Activated naive CD4-positive, alpha-beta T cell treated with anti-CD3 and anti-CD28 coated beads, Interleukin-2, amount 50 U/mL, for 72 hours (primary cell): ENCODE results near the gene CLSTN1. TPM values are rescaled to one million over a fixed set of nuclear protein-coding genes. Genes with fewer than 3 reads are reported as not detected.
"Not testable (repeated sequence)": the region's sequence is repeated elsewhere in the genome, so short reads cannot be mapped to it uniquely, and the experiment has no call there.

Experiments
- ATAC-seq, 2 donors: fragments of 150-1000 bp; cut with Tn5 transposase; 2 replicates each; pipeline ENCODE4 v1.10.0; 2021; ENCODE audit warnings: mild to moderate bottlenecking in 2 of 2, moderate library complexity in 2 of 2
- DNase-seq, 2 donors: peaks; one replicate each; pipeline ENCODE4 v3.0.0; 2021 to 2022; ENCODE audit warnings: low spot score in 2 of 2
- H3K27ac Mint-ChIP-seq, 2 donors: one replicate each; pipeline ENCODE4 v1.8.0; 2022; ENCODE audit warnings: mild to moderate bottlenecking in 2 of 2, mixed read lengths in 2 of 2
- H3K36me3 Mint-ChIP-seq, 2 donors: one replicate each; pipeline ENCODE4 v1.8.0; 2022; ENCODE audit warnings: mixed read lengths in 2 of 2
- H3K9me3 Mint-ChIP-seq, 2 donors: one replicate each; pipeline ENCODE4 v1.8.0; 2022; ENCODE audit warnings: mixed read lengths in 2 of 2
- total RNA-seq, 2 donors: library from RNA; stranded (reverse); gene quantifications; one replicate each; pipeline ENCODE4 v1.2.3, GENCODE V29; 2022

Gene CLSTN1
- total RNA-seq, 2 donors from 2014 or later: 15.6 to 43.3 TPM

DNA sequence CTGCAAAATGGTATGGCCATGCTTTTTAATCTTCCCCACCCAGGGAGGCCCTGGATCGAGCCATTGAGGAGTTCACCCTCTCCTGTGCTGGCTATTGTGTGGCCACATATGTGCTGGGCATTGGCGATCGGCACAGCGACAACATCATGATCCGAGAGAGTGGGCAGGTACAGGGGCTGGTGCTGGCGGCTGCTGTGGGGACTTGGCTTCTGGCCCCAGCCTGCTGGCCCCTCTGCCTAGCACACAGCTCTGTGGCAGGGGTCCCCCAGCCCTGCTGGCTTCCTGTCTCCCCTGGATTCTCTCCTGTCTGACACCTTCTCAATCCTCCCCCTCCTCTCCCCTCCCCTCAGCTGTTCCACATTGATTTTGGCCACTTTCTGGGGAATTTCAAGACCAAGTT is 99.8 kb downstream of the CLSTN1 start:
- ATAC-seq (no peak), DNase-seq (no peak)
- Mint-ChIP-seq H3K36me3 (peaks cover 32 to 67% of the 10 kb centered on the region in 2 donors), H3K9me3 (peaks cover 0 to 4% of the 10 kb centered on the region in 2 donors), H3K27ac (peak overlapping the region in 1 of 2 donors; percentile 55)

DNA sequence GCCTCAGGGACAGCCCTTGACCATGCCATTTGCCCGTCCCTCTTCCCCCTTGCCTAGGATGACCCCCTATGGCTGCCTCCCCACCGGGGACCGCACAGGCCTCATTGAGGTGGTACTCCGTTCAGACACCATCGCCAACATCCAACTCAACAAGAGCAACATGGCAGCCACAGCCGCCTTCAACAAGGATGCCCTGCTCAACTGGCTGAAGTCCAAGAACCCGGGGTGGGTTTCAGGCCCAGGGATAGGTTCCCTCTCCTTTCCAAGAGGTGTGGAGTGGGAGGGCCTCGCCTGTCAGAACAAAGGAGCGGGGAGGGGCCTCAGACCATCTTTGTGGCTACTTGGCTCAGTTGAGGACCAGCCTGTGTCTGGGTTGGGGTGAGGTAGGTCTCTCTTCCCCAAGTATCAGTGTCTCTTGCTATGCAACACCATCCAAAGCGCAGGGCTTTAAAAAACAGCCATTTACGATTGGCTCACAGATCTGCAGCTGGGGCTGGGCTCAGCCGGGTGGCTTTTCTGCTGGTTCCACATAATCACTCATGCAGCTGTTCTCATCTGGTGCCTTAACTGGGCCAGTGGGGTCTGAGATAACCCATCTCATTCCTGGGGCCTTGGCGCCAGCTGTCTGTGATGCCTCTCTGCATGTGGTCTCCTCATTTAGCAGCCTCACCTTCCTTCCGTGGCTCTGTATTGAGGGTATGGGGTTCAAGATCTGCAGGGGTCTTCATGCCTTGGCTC is 100.5 kb downstream of the CLSTN1 start:
- Mint-ChIP-seq H3K9me3 (peaks cover 0 to 4% of the 10 kb centered on the region in 2 donors), H3K27ac (peak overlapping the region in 1 of 2 donors; percentile 55), H3K36me3 (peaks cover 32 to 66% of the 10 kb centered on the region in 2 donors)
- no peak for ATAC-seq
- DNase-seq: no peak

DNA sequence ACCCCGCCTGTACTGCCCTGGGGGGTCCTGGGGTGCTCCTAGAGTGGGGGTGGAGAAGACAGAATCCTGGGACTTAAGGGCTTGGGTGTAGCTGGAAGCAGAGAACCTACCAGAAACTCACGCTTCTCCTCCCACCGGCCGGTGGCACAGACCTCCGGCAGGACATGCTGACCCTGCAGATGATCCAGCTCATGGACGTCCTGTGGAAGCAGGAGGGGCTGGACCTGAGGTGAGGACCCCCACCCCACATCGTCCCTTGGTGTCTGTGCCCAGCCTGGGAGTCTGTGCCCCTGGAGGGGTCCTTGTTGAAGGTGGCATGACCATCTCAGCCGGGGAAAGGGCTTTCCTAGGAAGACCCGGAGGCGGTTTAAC is 101.4 kb downstream of the CLSTN1 start:
- no peak for ATAC-seq
- Mint-ChIP-seq H3K36me3 (peaks cover 36 to 66% of the 10 kb centered on the region in 2 donors), H3K27ac (no peak overlapping the region), H3K9me3 (peaks cover 0 to 4% of the 10 kb centered on the region in 2 donors)
- DNase-seq: no peak

DNA sequence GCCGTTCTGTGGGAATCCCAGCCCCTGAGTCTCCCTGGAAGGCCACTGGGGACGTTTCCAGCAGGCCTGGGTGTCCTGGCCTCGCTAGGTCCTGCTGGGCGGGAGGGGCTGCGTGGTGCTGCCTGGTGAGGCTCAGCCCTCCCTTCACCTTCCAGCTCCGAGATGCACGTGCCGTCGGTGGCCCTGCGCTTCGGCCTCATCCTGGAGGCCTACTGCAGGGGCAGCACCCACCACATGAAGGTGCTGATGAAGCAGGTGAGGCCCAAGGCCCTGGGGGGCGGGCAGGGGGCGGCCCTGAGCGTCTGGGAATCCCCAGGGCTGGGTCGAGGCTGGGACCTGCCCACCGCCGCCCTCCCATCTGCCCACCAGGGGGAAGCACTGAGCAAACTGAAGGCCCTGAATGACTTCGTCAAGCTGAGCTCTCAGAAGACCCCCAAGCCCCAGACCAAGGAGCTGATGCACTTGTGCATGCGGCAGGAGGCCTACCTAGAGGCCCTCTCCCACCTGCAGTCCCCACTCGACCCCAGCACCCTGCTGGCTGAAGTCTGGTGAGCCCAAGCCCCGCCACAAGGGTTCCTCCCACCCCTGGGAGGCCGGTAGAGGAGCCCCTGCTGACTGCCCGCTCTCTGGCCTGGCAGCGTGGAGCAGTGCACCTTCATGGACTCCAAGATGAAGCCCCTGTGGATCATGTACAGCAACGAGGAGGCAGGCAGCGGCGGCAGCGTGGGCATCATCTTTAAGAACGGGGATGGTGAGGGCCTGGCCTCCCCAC is 102.0 kb downstream of the CLSTN1 start:
- ATAC-seq: peak; percentile 19 to 20
- Mint-ChIP-seq H3K27ac (no peak overlapping the region), H3K9me3 (peaks cover 0 to 4% of the 10 kb centered on the region in 2 donors), H3K36me3 (peaks cover 31 to 67% of the 10 kb centered on the region in 2 donors)
- DNase-seq: peak in 1 of 2 donors; percentile 77

DNA sequence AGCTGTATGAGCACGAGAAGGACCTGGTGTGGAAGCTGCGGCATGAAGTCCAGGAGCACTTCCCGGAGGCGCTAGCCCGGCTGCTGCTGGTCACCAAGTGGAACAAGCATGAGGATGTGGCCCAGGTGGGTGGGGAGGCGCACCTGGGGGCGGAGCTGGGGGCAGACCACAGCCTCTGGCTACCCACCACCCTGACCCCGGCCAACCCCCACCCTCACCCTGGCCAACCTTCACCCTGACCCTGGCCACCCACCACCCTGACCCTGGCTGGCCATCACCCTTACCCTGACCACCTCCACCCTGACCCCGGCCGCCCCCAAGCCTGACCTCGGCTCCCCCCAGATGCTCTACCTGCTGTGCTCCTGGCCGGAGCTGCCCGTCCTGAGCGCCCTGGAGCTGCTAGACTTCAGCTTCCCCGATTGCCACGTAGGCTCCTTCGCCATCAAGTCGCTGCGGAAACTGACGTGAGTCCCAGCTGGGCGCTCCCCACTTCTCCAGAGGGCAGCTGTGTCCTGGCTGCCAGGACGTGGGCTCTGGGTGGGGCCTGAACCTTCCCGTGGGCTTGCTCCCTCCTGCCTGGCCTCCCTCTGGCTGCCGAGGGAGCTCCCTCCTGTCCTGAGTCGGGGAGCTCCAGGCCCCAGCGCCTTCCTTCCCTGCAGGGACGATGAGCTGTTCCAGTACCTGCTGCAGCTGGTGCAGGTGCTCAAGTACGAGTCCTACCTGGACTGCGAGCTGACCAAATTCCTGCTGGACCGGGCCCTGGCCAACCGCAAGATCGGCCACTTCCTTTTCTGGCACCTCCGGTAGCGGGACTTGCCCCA is 102.8 kb downstream of the CLSTN1 start:
- Mint-ChIP-seq H3K36me3 (peaks cover 28 to 67% of the 10 kb centered on the region in 2 donors), H3K9me3 (peaks cover 0 to 4% of the 10 kb centered on the region in 2 donors), H3K27ac (peak overlapping the region in 1 of 2 donors; percentile 36)
- no peak for ATAC-seq
- DNase-seq: no peak

DNA sequence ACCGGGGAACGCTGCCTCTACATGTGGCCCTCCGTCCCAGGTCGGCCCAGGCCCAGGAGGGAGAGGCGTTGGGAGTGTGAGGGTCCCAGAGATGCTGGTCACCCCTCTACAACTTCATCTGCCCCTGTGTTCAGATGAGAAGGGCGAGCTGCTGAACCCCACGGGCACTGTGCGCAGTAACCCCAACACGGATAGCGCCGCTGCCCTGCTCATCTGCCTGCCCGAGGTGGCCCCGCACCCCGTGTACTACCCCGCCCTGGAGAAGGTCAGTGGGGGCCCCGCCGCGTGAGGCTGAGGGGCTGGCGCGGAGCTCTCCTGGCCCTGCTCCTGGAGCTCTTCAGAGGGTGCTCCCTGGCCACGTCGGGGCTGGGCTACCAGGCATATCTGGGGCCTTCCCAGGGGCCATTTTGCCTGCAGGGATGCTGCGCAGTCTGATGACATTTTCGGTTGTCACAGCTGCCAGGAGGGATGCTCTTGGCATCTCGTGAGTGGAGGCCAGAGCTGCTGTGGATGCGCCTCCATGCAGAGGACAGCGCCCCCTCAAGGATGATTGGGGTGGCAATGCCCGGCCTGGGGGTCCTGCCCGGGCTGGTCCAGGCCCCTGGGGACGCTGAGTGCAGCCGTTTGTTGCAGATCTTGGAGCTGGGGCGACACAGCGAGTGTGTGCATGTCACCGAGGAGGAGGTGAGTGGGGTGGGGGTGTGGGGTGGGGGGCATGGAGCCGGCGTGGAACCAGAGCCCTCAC is 103.6 kb downstream of the CLSTN1 start:
- H3K27ac Mint-ChIP-seq: peak overlapping the region in 1 of 2 donors; percentile 50
- peaks cover 28 to 72% of the 10 kb centered on the region in 2 donors for H3K36me3 Mint-ChIP-seq
- ATAC-seq: no peak
- peaks cover 0 to 4% of the 10 kb centered on the region in 2 donors for H3K9me3 Mint-ChIP-seq
- DNase-seq: no peak

DNA sequence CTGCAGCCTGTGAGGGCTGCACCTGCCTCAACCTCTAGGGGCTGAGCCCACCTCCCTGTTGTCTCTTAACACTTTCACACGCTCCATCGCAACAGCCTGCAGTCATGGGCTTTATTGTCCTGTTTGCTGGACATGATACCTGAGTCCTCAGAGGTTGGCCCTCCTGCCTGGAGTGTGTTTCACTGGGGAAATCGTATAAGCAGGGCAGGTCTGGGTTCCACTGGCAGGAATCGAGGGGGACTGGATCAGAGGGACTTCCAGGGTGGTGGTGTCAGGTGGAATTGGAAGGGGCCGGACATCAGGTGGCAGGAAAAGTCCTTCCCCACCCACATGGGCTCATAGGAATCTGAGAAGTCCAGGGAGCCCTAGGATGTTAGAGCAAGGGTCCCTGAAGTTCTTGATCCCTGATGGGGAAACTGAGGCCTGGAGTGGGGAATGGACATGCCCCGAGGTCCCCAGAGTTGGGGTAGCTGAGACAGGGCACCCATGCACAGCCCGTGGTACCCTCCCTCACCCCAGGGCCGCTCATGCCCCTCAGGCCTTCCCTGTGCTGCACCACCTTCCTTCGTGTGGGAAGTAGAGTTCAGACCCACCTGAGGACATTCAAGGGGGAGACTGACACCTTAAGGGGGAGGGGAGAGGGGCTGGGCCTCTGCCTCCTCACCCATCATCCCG is 105.6 kb downstream of the CLSTN1 start:
- DNase-seq (no peak), ATAC-seq (no peak)
- Mint-ChIP-seq H3K27ac (peak overlapping the region; percentile 87 to 91), H3K9me3 (no peaks in the 10 kb centered on the region), H3K36me3 (peaks cover 14 to 53% of the 10 kb centered on the region in 2 donors)

DNA sequence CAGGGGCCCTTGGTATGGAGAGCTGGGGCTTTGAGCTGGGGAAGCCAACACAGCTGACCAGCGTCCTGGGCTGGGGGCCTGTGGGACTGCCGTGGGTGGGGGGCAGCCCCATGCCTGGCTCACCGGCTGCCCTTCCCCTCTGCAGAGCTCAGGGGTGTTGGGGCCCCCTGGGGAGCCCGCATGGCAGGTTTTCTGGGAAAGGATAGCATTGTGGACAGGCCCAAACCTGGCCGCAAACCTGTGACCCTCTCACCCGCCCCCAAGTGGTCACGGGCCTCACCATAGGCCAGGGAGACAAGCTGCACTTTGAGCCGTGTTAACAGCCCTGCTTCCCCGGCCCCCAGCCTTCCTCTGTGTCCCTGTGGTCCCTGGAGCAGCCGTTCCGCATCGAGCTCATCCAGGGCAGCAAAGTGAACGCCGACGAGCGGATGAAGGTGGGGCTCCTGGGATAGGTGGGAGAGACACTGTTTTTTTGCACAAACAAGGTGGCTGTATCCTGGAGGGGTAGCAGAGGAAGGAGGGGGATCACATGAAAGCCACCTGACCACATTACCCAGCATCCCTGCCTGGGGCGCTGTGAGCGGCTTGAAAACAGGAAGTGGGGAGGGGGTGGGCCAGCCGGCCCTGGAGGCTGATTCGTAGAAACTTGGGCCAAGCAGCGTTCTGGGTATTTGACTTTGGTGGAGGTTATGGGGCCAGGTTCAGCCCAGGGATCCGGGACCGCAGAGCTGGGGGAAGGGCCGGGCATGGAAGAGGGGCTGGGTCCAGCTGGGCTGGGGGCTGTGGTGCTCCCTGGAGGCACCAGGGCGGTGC is 106.4 kb downstream of the CLSTN1 start:
- no peaks in the 10 kb centered on the region for H3K9me3 Mint-ChIP-seq
- ATAC-seq: peak; percentile 69 to 78
- H3K36me3 Mint-ChIP-seq: peaks cover 7 to 45% of the 10 kb centered on the region in 2 donors
- DNase-seq: peak; percentile 71 to 82
- H3K27ac Mint-ChIP-seq: peak overlapping the region; percentile 91 to 95

DNA sequence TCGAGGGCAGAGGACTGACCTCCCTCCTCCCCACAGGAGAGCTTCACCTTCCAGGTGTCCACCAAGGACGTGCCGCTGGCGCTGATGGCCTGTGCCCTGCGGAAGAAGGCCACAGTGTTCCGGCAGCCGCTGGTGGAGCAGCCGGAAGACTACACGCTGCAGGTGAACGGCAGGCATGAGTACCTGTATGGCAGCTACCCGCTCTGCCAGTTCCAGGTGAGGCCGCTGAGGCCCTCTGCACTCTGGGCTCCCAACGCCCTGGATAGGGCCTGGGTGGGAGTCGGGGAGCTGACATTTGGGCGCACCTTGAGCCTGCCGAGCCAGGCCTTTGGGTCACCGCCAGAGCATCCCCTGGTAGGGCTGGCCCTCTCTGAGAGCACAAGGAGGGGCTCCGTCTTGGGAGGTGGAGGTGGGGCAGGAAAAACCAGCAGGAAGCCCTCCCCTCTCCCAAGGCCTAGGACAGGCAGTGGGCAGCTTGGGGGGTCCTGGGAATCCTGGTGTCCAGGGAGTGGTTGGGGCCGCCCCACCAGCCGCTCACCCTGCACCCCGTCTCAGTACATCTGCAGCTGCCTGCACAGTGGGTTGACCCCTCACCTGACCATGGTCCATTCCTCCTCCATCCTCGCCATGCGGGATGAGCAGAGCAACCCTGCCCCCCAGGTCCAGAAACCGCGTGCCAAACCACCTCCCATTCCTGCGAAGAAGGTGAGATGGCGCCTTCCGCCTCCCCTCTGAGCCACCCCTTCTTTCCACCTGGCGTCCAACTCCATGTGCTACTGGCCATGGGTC is 107.2 kb downstream of the CLSTN1 start:
- H3K36me3 Mint-ChIP-seq: peaks cover 7 to 40% of the 10 kb centered on the region in 2 donors
- peak overlapping the region; percentile 91 to 95 for H3K27ac Mint-ChIP-seq
- H3K9me3 Mint-ChIP-seq: no peaks in the 10 kb centered on the region
- DNase-seq: no peak
- no peak for ATAC-seq

DNA sequence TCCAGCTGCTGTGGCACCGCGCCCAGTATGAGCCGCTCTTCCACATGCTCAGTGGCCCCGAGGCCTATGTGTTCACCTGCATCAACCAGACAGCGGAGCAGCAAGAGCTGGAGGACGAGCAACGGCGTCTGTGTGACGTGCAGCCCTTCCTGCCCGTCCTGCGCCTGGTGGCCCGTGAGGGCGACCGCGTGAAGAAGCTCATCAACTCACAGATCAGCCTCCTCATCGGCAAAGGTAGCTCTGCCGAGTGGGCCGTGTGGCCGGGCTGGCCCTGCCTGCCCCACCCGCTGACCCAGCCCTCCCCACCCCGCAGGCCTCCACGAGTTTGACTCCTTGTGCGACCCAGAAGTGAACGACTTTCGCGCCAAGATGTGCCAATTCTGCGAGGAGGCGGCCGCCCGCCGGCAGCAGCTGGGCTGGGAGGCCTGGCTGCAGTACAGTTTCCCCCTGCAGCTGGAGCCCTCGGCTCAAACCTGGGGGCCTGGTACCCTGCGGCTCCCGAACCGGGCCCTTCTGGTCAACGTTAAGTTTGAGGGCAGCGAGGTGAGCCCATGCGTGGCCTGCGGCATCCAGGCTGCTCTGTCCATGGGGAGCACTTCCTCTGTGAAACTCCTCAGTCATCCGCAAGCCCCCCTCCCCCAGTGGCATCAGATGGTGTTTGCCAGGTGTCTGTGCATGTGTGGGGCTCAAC is 108.1 kb downstream of the CLSTN1 start:
- Mint-ChIP-seq H3K9me3 (no peaks in the 10 kb centered on the region), H3K27ac (peak overlapping the region; percentile 65 to 91), H3K36me3 (peaks cover 7 to 44% of the 10 kb centered on the region in 2 donors)
- peak in 1 of 2 donors; percentile 46 for DNase-seq
- peak in 1 of 2 donors; percentile 33 for ATAC-seq

DNA sequence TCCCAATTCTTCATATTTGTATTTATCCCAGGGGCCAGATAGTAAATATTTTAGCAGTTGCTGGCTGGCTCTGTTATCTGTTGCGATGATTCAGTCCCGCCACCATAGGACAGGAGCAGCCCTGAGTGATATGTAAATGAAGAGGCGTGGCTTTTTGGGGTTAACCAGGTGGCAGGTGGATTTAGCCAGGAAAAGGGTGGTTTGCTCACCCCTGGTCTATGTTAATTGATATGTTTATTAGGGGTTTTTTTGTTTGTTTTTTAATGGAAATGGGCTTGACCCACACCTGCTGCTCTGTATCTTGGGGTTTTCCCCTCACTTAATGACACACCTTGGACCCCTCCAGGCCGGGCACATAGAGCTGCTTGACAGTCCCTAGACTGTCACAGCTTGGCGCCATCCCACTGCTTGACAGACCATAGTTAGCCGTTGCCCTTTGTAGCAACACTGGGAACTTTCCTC is 109.5 kb downstream of the CLSTN1 start:
- H3K9me3 Mint-ChIP-seq: no peaks in the 10 kb centered on the region
- ATAC-seq (peak in 1 of 2 donors; percentile 57), DNase-seq (no peak)
- H3K27ac Mint-ChIP-seq: peak overlapping the region; percentile 53 to 87
- peaks cover 16 to 49% of the 10 kb centered on the region in 2 donors for H3K36me3 Mint-ChIP-seq

DNA sequence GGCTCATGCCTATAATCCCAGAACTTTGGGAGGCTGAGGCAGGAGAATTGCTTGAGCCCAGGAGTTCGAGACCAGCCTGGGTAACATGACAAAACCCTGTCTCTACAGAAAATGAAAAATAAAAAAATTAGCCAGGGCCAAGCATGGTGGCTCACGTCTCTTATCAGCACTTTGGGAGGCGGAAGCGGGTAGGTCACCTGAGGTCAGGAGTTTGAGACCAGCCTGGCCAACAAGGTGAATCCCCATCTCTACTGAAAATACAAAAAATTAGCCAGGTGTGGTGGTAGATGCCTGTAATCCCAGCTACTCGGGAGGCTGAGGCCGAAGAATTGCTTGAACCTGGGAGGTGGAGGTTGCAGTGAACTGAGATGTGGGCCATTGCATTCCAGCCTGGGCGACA is 111.0 kb downstream of the CLSTN1 start:
- not testable (repeated sequence) for DNase-seq, ATAC-seq, H3K9me3 Mint-ChIP-seq
- Mint-ChIP-seq H3K27ac (peak overlapping the region in 1 of 2 donors; percentile 49), H3K36me3 (peaks cover 13 to 42% of the 10 kb centered on the region in 2 donors)

DNA sequence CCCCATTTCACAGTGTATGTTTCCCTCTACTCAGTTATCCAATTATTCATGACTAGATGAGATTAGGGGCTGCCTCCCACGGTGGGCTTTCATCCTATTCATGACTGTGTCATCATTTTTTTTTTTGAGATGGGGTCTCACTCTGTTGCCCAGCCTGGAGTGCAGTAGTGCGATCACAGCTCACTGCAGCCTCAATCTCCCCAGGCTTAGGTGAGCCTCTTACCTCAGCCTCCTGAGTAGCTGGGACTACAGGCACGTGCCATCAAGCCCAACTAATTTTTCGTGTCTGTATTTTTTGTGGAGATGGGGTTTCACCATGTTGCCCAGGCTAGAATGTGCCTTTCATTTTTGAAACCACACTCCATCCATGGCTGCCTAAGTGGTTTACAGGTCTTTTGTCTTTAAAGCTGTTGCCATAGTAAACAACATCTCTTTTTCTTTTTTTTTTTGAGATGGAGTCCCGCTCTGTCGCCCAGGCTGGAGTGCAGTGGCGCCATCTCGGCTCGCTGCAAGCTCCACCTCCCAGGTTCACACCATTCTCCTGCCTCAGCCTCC is 112.2 kb downstream of the CLSTN1 start:
- DNase-seq (no peak), ATAC-seq (no peak)
- Mint-ChIP-seq H3K36me3 (peaks cover 8 to 30% of the 10 kb centered on the region in 2 donors), H3K27ac (no peak overlapping the region), H3K9me3 (no peaks in the 10 kb centered on the region)
